Measurements from ENCODE around the gene SNRPA. TPM values are rescaled to one million over a fixed set of nuclear protein-coding genes. Genes with fewer than 3 reads are reported as not detected.

Gene SNRPA
- total and polyA plus RNA-seq, 9 donors = 48.9 to 83.9 (median 72.4) TPM

DNA sequence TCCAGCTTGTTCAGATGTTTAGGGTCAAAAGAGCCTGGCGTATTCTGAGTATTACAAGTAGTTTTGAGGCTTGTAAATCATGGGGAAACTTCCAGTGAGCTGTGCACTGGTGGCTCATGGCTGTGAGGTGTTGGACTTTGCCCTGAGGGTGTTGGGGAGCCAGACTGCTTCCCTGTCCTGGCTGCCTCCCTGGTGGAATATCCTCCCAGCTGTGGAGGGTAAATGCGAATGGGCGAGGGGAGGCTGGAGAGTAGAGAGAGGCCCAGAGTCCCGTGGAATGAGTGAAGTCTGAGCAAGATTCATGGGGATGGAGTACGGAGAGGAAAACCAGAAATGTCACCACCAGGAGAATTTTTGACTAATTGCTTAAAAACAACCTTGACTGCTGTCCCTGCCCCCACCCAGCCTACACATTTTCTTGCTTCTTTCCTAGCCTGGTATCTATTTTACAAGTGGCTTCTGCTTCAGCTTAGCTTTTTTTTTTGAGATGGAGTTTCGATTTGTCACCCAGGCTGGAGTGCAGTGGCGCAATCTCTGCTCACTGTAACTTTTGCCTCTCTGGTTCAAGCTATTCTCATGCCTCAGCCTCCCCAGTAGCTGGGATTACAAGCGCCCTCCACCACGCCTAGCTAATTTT lies 3.7 kb downstream of the SNRPA start:
- TF ChIP-seq EP300 (IDR thresholded peaks at IDR 0.05) (no peak), POLR2A (IDR thresholded peaks at IDR 0.05) (no peak)
- TF ChIP-seq, protein P1, sequence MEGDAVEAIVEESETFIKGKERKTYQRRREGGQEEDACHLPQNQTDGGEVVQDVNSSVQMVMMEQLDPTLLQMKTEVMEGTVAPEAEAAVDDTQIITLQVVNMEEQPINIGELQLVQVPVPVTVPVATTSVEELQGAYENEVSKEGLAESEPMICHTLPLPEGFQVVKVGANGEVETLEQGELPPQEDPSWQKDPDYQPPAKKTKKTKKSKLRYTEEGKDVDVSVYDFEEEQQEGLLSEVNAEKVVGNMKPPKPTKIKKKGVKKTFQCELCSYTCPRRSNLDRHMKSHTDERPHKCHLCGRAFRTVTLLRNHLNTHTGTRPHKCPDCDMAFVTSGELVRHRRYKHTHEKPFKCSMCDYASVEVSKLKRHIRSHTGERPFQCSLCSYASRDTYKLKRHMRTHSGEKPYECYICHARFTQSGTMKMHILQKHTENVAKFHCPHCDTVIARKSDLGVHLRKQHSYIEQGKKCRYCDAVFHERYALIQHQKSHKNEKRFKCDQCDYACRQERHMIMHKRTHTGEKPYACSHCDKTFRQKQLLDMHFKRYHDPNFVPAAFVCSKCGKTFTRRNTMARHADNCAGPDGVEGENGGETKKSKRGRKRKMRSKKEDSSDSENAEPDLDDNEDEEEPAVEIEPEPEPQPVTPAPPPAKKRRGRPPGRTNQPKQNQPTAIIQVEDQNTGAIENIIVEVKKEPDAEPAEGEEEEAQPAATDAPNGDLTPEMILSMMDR (IDR thresholded peaks at IDR 0.05) = no peak
- Histone ChIP-seq H3K4me1 (ENCODE audit: insufficient read depth) (peaks cover 15% of the 10 kb centered on the region), H3K4me3 (no peak overlapping the region), H3K9me3 (no peaks in the 10 kb centered on the region), H3K36me3 (no peaks in the 10 kb centered on the region), H3K27me3 (no peaks in the 10 kb centered on the region), H3K27ac (no peak overlapping the region)
- WGBS, 3 donors = 72 to 77% (median 73%) methylated on average over 9 of the region's 9 CpGs
- DNase-seq = no peak
- intact Hi-C loops (cut with DNase I) = loop anchor here in 1 of 4 donors (5.0 kb wide), 1 partner anchor 48 kb away; no protein-coding TSS in a partner anchor

DNA sequence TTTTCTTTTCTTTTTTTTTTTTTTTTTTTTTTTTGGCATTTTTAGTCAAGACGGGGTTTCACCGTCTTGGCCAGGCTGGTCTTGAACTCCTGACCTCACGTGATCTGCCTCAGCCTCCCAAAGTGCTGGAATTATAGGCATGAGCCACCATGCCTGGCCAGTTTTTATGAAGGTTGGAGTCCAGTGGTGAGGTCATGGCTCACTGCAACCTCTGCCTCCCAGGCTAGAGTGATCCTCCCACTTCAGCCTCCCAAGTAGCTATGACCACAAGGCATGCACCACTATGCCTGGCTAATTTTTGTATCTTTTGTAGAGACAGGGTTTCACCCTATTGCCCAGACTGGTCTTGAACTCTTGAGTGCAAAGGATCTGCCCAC lies 4.2 kb downstream of the SNRPA start:
- no peaks in the 10 kb centered on the region for H3K36me3 ChIP-seq
- no peaks in the 10 kb centered on the region for H3K27me3 ChIP-seq
- H3K4me3 ChIP-seq = no peak overlapping the region
- H3K9me3 ChIP-seq = no peaks in the 10 kb centered on the region
- intact Hi-C loops (cut with DNase I) = no loop called here
- DNase-seq = no peak
- H3K27ac ChIP-seq = no peak overlapping the region
- H3K4me1 ChIP-seq (ENCODE audit: insufficient read depth) = peaks cover 13% of the 10 kb centered on the region
- TF ChIP-seq, protein P1 (IDR thresholded peaks at IDR 0.05) = no peak
- no peak for TF ChIP-seq EP300 (IDR thresholded peaks at IDR 0.05)
- no peak for TF ChIP-seq POLR2A (IDR thresholded peaks at IDR 0.05)
- 67 to 84% (median 74%) methylated on average over 3 of the region's 3 CpGs for WGBS, 3 donors

DNA sequence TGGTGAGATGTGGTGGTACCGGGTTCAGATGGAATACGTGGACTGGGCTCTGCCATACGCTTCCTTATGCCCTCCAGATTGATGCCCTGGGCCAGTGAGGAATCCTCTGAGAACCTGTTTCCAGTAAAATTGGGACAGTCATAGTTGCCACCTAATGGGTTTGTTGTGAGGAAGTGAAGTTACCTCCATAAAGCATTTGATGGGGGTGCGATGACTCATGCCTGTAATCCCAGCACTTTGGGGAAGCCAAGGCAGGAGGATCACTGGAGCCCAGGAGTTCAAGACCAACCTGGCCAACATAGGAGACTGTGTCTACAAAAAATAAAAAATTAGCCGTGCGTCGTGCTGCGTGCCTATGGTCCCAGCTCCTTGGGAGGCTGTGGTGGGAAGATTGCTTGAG lies 4.8 kb downstream of the SNRPA start:
- DNase-seq = no peak
- intact Hi-C loops (cut with DNase I) = no loop called here
- Histone ChIP-seq H3K36me3 (no peaks in the 10 kb centered on the region), H3K4me1 (ENCODE audit: insufficient read depth) (peaks cover 13% of the 10 kb centered on the region), H3K27me3 (no peaks in the 10 kb centered on the region), H3K9me3 (no peaks in the 10 kb centered on the region), H3K4me3 (no peak overlapping the region), H3K27ac (no peak overlapping the region)
- TF ChIP-seq EP300 (IDR thresholded peaks at IDR 0.05) = no peak
- TF ChIP-seq POLR2A (IDR thresholded peaks at IDR 0.05) = no peak
- TF ChIP-seq, protein P1 (IDR thresholded peaks at IDR 0.05) = no peak
- WGBS, 3 donors = 92 to 95% (median 93%) methylated on average over 8 of the region's 8 CpGs

DNA sequence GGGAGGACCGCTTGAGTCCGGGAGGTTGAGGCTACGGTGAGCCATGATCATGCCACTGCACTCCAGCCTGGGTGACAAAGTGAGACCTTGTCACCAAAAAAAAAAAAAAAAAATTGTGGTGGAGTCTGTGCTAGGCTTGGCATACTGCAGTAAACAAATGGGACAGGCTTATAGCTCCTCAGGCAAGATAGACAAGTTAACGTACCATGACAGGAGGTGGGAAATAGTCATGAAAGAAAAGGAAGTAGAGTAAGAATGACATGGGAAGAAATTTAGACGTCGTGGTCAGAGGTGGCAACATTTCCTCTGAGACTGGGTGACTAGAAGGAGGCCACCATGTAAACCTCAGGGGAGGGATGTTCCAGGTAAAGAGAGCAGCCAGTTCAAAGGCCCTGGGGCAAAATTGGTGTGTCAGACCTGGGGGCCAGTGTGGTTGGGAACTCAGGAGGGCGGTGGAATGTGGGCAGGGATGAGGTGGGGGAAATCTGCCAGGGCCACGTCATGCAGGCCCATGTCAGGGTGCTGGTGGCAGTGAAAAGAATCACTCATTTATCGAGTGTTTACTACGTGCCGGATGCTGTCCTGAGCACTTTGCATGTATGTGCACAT lies 5.6 kb downstream of the SNRPA start:
- 79 to 89% (median 86%) methylated on average over 10 to 11 of the region's 11 CpGs for WGBS, 3 donors
- no peak for DNase-seq
- TF ChIP-seq EP300 (IDR thresholded peaks at IDR 0.05) (no peak), POLR2A (IDR thresholded peaks at IDR 0.05) (no peak)
- TF ChIP-seq, protein P1 (IDR thresholded peaks at IDR 0.05) = no peak
- Histone ChIP-seq H3K27me3 (no peaks in the 10 kb centered on the region), H3K9me3 (no peaks in the 10 kb centered on the region), H3K27ac (no peak overlapping the region), H3K36me3 (no peaks in the 10 kb centered on the region), H3K4me3 (no peak overlapping the region), H3K4me1 (ENCODE audit: insufficient read depth) (peaks cover 13% of the 10 kb centered on the region)
- intact Hi-C loops (cut with DNase I) = no loop called here

All from ovary (tissue), 9 donors.